PC-9 (cell line): Measurements from ENCODE around the gene FOXP2. TPM values are rescaled to one million over a fixed set of nuclear protein-coding genes. Genes with fewer than 3 reads are reported as not detected.

ENCODE experiments used
- BruUV-seq: library from RNA; stranded (reverse); fragments of 400-500 nt; replicated peaks from 2 replicates; lab custom pipeline; 2021; lab: Mats Ljungman, UMichigan
- CTCF ChIA-PET: fragments of 300-600 bp; sonication (Branson Sonifier 250); formaldehyde crosslinking; loops from one replicate; lab custom pipeline; 2022; ENCODE audit warnings: antibody characterized with exemption; lab: Charles Lee
- POLR2A ChIA-PET: fragments of 300-600 bp; sonication (Branson Sonifier 250); formaldehyde crosslinking; loops from one replicate; lab custom pipeline; 2022; ENCODE audit warnings: antibody characterized with exemption; ENCODE audit not compliant: unreplicated experiment; lab: Charles Lee
- DNase-seq, 2 experiments: peaks; one replicate each; pipeline versions ENCODE4 v3.0.0 to v3.0.0-alpha.2; 2015 to 2022; ENCODE audit warnings: mixed read lengths in 1 of 2
- H2AFZ ChIP-seq: fragments of 200-600 bp; sonication (generic); 2 replicates; pipeline ENCODE4 v1.8.1; 2017; ENCODE audit warnings: antibody characterized with exemption
- H3F3A ChIP-seq: fragments of 200-600 bp; sonication (generic); 2 replicates; pipeline ENCODE4 v1.8.1; 2017; ENCODE audit warnings: antibody characterized with exemption, mild to moderate bottlenecking, low read depth; ENCODE audit not compliant: insufficient read depth
- H3K27ac ChIP-seq: fragments of 200-600 bp; sonication (generic); 2 replicates; pipeline ENCODE4 v1.6.1; 2016; ENCODE audit warnings: mixed run types
- H3K27me3 ChIP-seq: fragments of 200-600 bp; sonication (generic); 2 replicates; pipeline ENCODE4 v1.6.1; 2016; ENCODE audit warnings: low read depth, mixed run types; ENCODE audit not compliant: insufficient read depth
- H3K36me3 ChIP-seq: fragments of 200-600 bp; sonication (generic); 2 replicates; pipeline ENCODE4 v1.6.1; 2016; ENCODE audit warnings: low read depth, mixed run types
- H3K4me1 ChIP-seq: fragments of 200-600 bp; sonication (generic); replicated peaks from 2 replicates; pipeline ENCODE4 v1.6.1; 2016; ENCODE audit warnings: mixed run types; ENCODE audit not compliant: insufficient read depth
- H3K4me2 ChIP-seq: fragments of 200-600 bp; sonication (generic); 2 replicates; pipeline ENCODE4 v1.6.1; 2017; ENCODE audit warnings: mixed run types
- H3K4me3 ChIP-seq: fragments of 200-600 bp; sonication (generic); 2 replicates; pipeline ENCODE4 v1.6.1; 2016; ENCODE audit warnings: mixed run types
- H3K79me2 ChIP-seq: fragments of 200-600 bp; sonication (generic); 2 replicates; pipeline ENCODE4 v1.6.1; 2017; ENCODE audit warnings: low read depth, mixed run types
- H3K9me2 ChIP-seq: fragments of 200-600 bp; sonication (generic); 2 replicates; pipeline ENCODE4 v1.8.1; 2017; ENCODE audit warnings: mild to moderate bottlenecking; ENCODE audit not compliant: insufficient read depth
- H3K9me3 ChIP-seq: fragments of 200-600 bp; sonication (generic); 2 replicates; pipeline ENCODE4 v1.8.1; 2016; ENCODE audit warnings: low read depth; ENCODE audit not compliant: insufficient read depth
- H4K20me1 ChIP-seq: fragments of 200-600 bp; sonication (generic); 2 replicates; pipeline ENCODE4 v1.8.1; 2017; ENCODE audit not compliant: insufficient read depth
- CTCF ChIP-seq: fragments of 200-600 bp; sonication (generic); conservative IDR thresholded peaks from 2 replicates; pipeline ENCODE4 v1.6.1; 2017; ENCODE audit warnings: mixed run types, antibody characterized with exemption, mild to moderate bottlenecking, moderate library complexity
- EZH2 ChIP-seq: fragments of 200-600 bp; sonication (generic); IDR thresholded peaks from 2 replicates; pipeline ENCODE4 v1.8.0; 2017; ENCODE audit warnings: antibody characterized with exemption, low read depth
- intact Hi-C: fragments of 100-400 bp; cut with micrococcal nuclease; formaldehyde crosslinking; loops from one replicate; pipeline ENCODE4 v1.10.0; 2022; ENCODE audit not compliant: unreplicated experiment
- total RNA-seq: library from RNA; stranded (reverse); gene quantifications from 2 replicates; pipeline ENCODE4 v1.2.3, GENCODE V29; 2021

FOXP2 gene
- total RNA-seq, 1 experiment from 2014 or later, result 1.2 TPM

- Histone ChIP-seq H3K36me3 (no peaks in the 10 kb centered on the region), H3K4me2 (no peak overlapping the region), H3K27ac (no peak overlapping the region), H3K9me3 (no peaks in the 10 kb centered on the region), H3K27me3 (no peaks in the 10 kb centered on the region), H3K4me3 (no peak overlapping the region), H3K4me1 (no peaks in the 10 kb centered on the region), H3K9me2 (no peaks in the 10 kb centered on the region), H4K20me1 (no peaks in the 10 kb centered on the region), H3K79me2 (no peaks in the 10 kb centered on the region), H2AFZ (no peak overlapping the region), H3F3A (no peaks in the 10 kb centered on the region)
- ChIA-PET POLR2A (no interaction called here), CTCF (no interaction called here)
- DNase-seq, result no peak
- no peak for TF ChIP-seq CTCF
- BruUV-seq, result no TSS peak
- intact Hi-C loops, result no loop called here
These were observed 208.5 kb downstream of the FOXP2 start for GRCh38 chr7:114623146-114623545.

- Histone ChIP-seq H3K79me2 (no peaks in the 10 kb centered on the region), H3K36me3 (no peaks in the 10 kb centered on the region), H3K9me3 (no peaks in the 10 kb centered on the region), H2AFZ (no peak overlapping the region; the same call in 1 of the 2 replicates), H3K4me2 (no peak overlapping the region), H3K9me2 (no peaks in the 10 kb centered on the region), H3K4me3 (no peak overlapping the region), H3K27ac (no peak overlapping the region), H3K4me1 (no peaks in the 10 kb centered on the region), H3K27me3 (no peaks in the 10 kb centered on the region), H3F3A (no peaks in the 10 kb centered on the region), H4K20me1 (no peaks in the 10 kb centered on the region)
- CTCF ChIA-PET, result no interaction called here
- no peak for DNase-seq
- POLR2A ChIA-PET, result no interaction called here
- intact Hi-C loops, result no loop called here
- no peak for TF ChIP-seq CTCF
- TF ChIP-seq EZH2, result no peak
- no TSS peak for BruUV-seq
These were observed 212.6 kb downstream of the FOXP2 start for GRCh38 chr7:114627231-114627630.

GRCh38 chr7:114628362-114628761 is 213.7 kb downstream of the FOXP2 start:
- H3K4me1 ChIP-seq, result no peaks in the 10 kb centered on the region
- BruUV-seq, result no TSS peak
- H3K4me2 ChIP-seq, result no peak overlapping the region
- H3K79me2 ChIP-seq, result no peaks in the 10 kb centered on the region
- no peak for DNase-seq
- intact Hi-C loops, result no loop called here
- H2AFZ ChIP-seq, result no peak overlapping the region
- POLR2A ChIA-PET, result no interaction called here
- H3F3A ChIP-seq, result no peaks in the 10 kb centered on the region; the same call in 1 of the 2 replicates
- no peaks in the 10 kb centered on the region for H4K20me1 ChIP-seq
- no peaks in the 10 kb centered on the region for H3K9me3 ChIP-seq
- no peaks in the 10 kb centered on the region for H3K27me3 ChIP-seq
- no peaks in the 10 kb centered on the region for H3K9me2 ChIP-seq
- CTCF ChIA-PET, result no interaction called here
- no peaks in the 10 kb centered on the region for H3K36me3 ChIP-seq
- no peak for TF ChIP-seq CTCF
- no peak overlapping the region for H3K27ac ChIP-seq
- H3K4me3 ChIP-seq, result no peak overlapping the region
